Epithelial cell of proximal tubule (primary cell): ENCODE measurements around the gene TOPORS. TPM values are rescaled to one million over a fixed set of nuclear protein-coding genes. Genes with fewer than 3 reads are reported as not detected.
"Not testable (repeated sequence)": the region's sequence is repeated elsewhere in the genome, so short reads cannot be mapped to it uniquely, and the experiment has no call there.

Experiments
- DNase-seq: peaks from one replicate; pipeline ENCODE4 v3.0.0-alpha.2; 2011; ENCODE audit warnings: low read depth
- H3K4me3 ChIP-seq: 2 replicates; pipeline ENCODE4 v1.5.1; 2011; ENCODE audit warnings: low read depth, mild to moderate bottlenecking, low read length
- total RNA-seq: library from RNA; depleted of rRNA; stranded (reverse); fragments of >200 nt; gene quantifications from 2 replicates; pipeline ENCODE4 v1.2.3, GENCODE V29; 2015
- TF ChIP-seq, protein P1 (sequence below): conservative IDR thresholded peaks from 2 replicates; pipeline ENCODE4 v1.5.1; 2012; ENCODE audit warnings: low read depth, mild to moderate bottlenecking, low read length

Gene TOPORS
- total RNA-seq: 14.3 and 18.5 TPM in 2 replicates

DNA sequence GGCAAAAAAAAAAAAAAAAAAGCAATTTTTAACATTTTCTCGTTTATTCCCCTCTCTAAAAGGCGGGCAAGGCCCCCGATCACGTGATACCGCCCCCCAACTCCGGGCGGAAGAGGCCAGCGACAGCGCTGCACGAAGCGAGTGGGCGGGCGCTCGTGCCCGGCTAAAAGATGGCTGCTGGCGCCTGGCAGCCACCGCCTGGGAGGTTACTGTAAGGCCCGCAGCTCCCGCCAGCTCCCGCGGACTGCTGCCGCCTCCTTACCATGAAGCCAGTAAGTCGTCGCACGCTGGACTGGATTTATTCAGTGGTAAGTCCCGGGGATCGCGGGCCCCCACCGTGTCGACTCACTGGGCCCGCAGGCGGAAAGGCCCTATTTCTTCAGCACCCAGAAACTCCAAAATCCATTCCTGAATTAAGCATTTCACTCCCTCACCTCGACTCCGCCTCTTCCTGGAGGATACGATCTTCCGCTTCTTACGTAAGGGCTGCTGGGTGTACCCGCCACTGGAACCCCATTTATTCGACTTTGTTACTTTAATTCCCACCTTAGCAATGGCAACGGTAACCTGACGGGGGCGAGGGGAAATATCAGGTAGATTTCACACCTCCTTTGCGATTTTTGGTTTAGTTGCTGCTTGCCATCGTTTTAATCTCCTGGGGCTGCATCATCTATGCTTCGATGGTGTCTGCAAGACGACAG lies at the start of gene TOPORS, which contains the start of gene SMIM27:
TSS of gene TOPORS (minus strand) at position 415 of the 701 bp plus-strand sequence. CDS start at position 265, 150 bp downstream.
TSS of gene SMIM27 (plus strand) at position 156 of the 701 bp plus-strand sequence. CDS start at position 264, 108 bp downstream.
- DNase-seq: no peak

DNA sequence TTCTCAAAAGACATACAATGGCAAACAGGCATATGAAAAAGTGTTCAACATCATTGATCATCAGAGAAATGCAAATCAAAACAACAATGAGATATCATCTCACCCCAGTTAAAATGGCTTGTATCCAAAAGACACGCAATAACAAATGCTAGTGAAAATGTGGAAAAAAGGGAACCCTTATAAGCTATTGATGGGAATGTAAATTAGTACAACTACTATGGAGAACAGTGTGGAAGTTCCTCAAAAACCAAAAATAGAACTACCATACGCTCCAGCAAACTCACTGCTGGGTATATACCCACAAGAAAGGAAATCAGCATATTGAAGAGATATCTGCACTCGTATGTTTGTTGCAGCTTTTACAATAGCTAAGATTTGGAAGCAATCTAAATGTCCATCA lies 46.6 kb upstream of the TOPORS start:
- H3K4me3 ChIP-seq, DNase-seq: not testable (repeated sequence)

More for the DNA sequence above, at the start of gene TOPORS, which contains the start of gene SMIM27:
- H3K4me3 ChIP-seq: peak within 1 kb of the TSS; percentile 89
- TF ChIP-seq, protein P1, sequence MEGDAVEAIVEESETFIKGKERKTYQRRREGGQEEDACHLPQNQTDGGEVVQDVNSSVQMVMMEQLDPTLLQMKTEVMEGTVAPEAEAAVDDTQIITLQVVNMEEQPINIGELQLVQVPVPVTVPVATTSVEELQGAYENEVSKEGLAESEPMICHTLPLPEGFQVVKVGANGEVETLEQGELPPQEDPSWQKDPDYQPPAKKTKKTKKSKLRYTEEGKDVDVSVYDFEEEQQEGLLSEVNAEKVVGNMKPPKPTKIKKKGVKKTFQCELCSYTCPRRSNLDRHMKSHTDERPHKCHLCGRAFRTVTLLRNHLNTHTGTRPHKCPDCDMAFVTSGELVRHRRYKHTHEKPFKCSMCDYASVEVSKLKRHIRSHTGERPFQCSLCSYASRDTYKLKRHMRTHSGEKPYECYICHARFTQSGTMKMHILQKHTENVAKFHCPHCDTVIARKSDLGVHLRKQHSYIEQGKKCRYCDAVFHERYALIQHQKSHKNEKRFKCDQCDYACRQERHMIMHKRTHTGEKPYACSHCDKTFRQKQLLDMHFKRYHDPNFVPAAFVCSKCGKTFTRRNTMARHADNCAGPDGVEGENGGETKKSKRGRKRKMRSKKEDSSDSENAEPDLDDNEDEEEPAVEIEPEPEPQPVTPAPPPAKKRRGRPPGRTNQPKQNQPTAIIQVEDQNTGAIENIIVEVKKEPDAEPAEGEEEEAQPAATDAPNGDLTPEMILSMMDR: no peak

DNA sequence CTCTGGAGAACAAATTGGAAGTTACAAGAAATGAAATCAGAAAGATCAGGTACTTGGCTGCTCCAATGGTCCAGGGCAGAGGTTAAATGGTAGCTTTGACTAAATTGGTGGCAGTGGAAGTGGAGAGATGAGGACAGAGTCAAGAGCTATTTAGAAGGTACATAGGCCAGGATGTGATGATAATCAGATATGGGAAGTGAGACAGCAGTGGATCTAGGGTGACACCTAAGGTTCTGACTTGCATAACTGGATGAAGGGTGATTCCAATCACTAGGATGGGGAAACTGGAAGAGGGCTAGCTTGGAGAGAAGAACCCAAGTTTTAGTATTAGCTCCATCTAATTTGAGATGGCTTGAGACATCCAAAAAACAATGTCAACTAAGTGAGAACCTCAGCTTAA lies 44.5 kb upstream of the TOPORS start:
- TF ChIP-seq, protein P1: no peak
- DNase-seq: no peak
- no peak overlapping the region for H3K4me3 ChIP-seq

GRCh38 chr9:32596096-32596865 lies 43.9 kb upstream of the TOPORS start:
- no peak for DNase-seq
- no peak overlapping the region for H3K4me3 ChIP-seq
- TF ChIP-seq, protein P1: no peak

GRCh38 chr9:32590898-32591297 lies 38.5 kb upstream of the TOPORS start:
- TF ChIP-seq, protein P1: no peak
- no peak overlapping the region for H3K4me3 ChIP-seq
- DNase-seq: no peak

- H3K4me3 ChIP-seq: no peak overlapping the region
- DNase-seq: no peak
- TF ChIP-seq, protein P1: no peak
Measured at GRCh38 chr9:32590476-32590875, 38.1 kb upstream of the TOPORS start.

GRCh38 chr9:32589083-32589723 lies 36.8 kb upstream of the TOPORS start:
- TF ChIP-seq, protein P1: peak; percentile 78
- DNase-seq: peak; percentile 42

More at GRCh38 chr9:32589083-32589723, 36.8 kb upstream of the TOPORS start:
- H3K4me3 ChIP-seq: no peak overlapping the region
